GM18861 (cell line): Measurements from ENCODE around the gene DLEC1.
"Not testable (repeated sequence)": the region's sequence is repeated elsewhere in the genome, so short reads cannot be mapped to it uniquely, and the experiment has no call there.

ENCODE experiments used
- ATAC-seq: cut with Tn5 transposase; IDR thresholded peaks from one replicate; pipeline ENCODE4 v1.9.1; 2021; ENCODE audit not compliant: unreplicated experiment

The DLEC1 gene

DNA sequence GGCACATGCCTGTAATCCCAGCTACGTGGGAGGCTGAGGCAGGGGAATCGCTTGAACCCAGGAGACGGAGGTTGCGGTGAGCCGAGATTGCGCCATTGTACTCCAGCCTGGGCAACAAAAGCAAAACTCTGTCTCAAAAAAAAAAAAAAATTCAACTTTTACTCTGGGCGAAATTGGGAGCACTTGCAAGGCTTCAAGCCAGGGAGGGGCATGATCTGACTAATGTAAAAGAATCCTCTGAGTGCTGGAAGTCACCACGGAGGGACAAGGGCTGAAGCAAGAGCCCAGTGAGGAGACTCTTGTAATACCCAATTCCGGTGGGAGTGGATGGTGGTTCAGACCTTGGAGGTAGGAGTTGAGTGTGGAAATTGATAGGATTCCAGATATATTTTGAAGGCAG lies 4.7 kb upstream of the DLEC1 start:
- not testable (repeated sequence) for ATAC-seq

DNA sequence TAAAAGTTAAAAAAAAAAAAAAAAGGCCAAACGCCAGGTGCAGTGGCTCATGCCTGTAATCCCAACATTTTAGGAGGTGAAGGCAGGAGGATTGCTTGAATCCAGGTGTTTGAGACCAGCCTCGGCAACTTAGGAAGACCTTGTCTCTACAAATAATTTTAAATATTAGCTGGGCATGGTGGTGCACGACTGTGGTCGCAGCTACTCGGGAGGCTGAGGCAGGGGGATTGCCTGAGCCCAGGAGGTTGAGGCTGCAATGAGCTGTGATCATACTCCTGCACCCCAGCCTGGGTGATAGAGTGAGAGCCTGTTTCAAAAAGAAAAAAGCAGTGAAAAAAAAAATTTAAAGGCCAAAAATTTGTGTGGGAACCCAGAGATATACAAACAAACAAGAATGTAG lies 2.7 kb upstream of the DLEC1 start:
- ATAC-seq: no peak

DNA sequence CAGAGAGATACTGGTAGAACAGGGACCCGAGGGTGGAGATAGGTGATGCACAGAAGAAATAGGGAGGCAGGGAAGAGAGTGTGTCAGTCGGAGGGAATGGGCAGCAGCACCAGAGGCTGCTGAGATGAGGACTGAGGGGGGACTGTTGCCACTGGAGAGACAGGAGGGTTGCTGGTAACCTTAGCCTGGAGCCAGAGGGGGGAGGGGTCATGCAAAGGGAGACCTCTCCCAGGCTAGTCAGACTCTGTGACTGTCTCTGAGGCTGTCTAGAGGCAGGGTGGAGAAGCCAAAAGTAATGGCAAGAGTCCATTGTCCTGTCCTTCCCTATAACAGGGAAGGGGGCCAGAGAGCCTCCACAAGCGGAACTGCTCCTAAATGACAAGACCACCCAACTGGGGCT lies 2.1 kb upstream of the DLEC1 start:
- no peak for ATAC-seq

DNA sequence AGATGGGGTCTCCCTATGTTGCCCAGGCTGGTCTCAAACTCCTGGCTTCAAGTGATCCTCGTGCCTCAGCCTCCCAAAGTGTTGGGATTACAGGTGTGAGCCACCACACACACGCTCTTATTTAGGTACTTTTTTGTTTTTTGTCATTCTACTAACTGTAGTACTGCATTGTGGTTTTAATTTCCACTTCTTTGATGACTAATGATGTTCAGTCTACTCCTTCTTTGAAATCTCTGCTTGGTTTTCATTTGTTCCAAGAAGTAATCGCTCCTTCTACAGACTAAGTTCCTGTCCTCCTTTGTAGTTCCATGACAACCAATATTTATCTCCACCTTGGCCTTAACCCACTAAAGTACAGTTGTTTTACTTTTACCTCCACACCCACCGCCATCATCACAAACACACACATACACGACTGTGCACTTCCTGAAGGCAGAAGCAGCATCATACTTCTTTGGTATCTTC lies 529 bp upstream of the DLEC1 start:
- ATAC-seq: no peak

DNA sequence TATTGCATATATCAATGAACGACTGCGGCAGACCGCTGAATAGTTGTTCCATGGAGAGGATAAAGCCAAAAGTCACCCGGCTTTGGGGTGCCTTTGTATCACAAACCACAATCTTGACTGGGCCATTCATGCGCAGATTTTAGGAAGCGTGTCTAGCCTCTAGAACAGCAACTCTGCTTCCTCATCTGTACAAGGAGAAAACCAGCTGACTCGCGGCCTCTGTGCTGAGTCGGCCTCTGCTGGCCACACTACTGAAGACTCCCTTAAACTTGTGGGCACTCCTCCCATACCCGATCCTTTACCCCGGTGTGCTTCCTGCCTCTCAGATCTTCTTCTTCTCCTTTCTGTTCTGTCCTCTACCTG lies 872 bp downstream of the DLEC1 start:
- peak; percentile 46 for ATAC-seq

DNA sequence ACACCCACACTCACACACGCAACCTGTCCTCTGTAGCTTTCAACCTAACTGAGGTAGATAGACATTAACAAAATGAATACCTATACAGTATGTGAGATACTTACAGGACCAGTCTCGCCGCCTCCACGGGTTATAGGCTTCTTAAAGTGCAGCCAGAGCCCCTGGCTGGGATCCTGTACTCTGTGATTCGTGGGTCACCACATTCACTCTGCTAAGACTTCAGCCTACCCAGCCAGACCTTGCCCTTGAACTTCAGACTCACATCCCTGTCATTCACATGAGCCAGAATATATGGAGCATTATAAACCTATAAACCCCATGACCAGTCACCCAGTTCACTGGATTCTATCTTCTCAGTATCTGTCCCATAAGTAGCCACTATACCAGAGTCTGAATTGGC lies 1.4 kb downstream of the DLEC1 start:
- no peak for ATAC-seq

DNA sequence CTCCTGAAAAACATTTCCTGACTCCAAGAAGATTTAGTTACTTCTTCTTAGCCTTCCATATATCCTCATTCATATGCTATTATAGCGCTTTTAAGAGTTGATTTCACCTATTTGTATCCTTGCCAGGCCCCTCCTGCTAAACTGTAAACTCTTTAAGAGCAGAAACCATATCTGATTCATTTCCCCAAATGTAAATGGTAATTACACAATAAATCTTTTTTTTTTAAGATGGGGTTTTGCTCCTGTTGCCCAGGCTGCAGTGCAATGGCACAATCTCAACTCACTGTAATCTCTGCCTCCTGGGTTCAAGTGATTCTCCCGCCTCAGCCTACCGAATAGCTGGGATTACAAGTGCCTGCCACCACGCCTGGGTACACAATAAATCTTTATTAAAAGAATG lies 4.5 kb downstream of the DLEC1 start:
- ATAC-seq: no peak

DNA sequence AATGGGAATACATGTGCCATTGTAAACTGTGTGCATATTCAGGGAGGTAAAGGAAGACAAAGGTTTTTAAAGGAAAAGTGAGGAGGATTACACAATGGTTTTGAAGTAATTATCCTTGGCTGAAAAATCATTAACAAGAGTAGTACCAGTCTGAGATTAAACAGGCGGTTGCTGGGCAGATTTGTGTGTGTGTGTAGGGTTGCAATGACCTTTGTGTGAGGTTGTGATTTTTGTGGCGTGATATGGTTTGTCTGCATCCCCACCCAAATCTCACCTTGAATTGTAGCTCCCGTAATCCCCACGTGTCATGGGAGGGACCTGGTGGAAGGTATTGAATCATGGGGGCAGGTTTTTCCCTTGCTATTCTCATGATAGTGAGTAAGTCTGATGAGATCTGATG lies 7.0 kb downstream of the DLEC1 start:
- no peak for ATAC-seq

DNA sequence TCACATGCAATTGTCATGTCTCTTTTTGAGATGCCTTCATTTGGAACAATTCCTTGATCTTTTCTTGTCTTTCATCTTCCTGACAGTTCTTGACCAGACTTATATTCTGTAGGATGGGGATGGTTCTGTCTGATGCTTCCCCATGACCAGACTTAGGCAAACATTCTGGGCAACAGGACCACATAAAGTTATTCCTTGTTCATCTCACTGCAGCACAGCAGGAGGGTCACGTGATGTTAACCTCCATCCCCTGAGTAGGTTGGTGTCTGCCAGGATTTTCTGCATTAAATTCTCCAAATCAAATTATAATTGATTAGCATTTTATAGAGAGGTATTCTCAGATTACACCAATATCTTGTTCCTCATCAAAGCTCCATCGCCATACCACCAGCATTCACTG lies 7.8 kb downstream of the DLEC1 start:
- ATAC-seq: no peak

DNA sequence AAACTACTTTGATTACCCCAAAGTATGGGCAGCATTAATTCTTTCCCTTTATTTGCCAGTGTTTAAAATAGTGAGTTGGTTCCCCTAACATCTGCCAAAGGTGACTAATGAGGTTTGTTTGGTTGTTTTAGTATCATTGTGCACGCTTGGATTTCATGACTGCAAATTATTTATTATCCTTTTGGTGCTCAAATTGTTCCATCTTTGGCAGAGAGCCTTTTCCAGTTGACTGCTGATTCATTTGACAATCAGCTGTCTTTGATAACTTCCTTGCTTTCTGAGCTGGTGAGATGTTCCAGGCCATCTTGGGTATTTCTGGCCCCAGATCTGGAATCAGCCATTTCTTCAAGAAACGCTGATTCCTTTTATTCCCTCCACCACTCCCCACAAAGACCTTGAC lies 8.9 kb downstream of the DLEC1 start:
- ATAC-seq: no peak

DNA sequence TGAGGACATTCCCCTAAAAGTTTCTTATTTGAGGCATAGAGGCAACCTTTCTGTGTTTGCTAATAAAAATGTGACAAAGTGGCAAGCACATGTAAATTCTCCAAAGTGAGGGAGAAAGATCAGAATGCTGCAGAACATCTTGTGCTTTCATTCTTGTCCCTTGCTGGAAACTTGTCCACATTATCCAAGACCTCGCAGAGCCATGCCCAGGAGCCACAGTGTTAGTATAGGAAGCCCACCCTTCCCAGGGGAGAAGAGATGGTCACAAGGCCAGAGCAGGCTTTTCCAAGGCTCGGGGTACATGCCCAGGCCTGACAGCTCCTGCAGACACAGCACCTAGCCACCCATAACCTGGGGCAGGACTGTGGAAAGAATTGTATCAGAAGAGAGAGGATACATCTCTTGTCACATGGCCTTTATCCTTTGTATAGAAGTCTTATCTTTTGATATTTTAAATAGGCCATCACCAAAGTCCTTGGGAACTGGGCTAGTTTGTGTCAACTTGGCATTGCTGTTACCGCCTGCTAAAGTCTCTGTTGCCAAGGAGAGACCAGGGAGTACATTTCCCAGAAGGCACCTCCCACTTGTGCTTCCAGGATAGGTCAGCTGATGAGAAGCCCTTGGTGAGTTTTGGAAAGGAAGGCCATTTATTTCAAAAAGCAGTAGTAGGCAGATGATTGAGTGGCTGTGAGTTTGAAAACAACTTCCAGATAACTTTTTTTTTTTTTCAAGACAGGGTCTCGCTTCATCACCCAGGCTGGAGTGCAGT lies 10.5 kb downstream of the DLEC1 start:
- no peak for ATAC-seq

DNA sequence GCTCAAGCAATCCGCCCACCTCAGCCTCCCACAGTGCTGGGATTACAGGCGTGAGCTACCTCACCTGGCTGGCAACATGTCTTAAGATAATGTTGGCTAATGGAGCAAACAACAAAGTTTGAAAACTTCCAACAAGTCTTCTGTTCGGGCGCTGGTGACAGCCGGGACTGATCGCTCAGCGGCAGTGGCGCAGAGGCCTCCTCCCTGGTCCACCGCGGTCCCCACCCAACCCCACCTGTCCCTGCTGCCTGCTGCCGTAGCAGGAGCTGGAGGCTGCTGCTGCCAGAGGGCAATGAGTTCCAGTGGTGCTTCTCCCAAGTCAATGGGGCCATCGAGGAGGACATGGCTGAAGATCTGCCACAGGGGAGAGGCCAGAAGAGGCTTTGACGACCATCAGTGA lies 12.1 kb downstream of the DLEC1 start:
- ATAC-seq: no peak

DNA sequence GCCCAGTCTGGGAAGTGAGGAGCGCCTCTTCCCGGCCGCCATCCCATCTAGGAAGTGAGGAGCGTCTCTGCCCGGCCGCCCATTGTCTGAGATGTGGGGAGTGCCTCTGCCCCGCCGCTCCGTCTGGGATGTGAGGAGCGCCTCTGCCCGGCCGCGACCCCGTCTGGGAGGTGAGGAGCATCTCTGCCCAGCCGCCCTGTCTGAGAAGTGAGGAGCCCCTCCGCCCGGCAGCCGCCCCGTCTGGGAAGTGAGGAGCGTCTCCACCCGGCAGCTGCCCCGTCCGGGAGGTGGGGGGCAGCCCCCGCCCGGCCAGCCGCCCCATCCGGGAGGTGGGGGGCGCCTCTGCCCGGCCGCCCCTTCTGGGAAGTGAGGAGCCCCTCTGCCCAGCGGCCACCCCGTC lies 14.3 kb downstream of the DLEC1 start:
- ATAC-seq: not testable (repeated sequence)

DNA sequence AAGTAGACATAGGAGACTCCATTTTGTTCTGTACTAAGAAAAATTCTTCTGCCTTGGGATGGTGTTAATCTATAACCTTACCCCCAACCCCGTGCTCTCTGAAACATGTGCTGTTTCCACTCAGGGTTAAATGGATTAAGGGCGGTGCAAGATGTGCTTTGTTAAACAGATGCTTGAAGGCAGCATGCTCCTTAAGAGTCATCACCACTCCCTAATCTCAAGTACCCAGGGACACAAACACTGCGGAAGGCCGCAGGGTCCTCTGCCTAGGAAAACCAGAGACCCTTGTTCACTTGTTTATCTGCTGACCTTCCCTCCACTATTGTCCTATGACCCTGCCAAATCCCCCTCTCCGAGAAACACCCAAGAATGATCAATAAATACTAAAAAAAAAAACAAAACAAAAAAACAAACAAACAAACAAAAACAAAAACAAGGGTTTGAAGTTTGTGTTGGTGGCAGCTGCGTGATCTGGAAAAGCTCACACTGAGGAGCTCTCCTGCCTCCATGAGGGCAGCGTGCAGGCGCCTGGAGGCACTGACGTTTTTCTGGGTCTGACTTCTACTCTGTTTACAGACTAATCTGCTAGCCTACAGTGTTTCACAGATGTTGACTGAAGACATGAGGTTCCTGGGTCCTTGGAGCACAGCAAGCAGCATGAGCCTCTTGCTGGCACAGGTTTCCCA lies 14.9 kb downstream of the DLEC1 start:
- not testable (repeated sequence) for ATAC-seq

DNA sequence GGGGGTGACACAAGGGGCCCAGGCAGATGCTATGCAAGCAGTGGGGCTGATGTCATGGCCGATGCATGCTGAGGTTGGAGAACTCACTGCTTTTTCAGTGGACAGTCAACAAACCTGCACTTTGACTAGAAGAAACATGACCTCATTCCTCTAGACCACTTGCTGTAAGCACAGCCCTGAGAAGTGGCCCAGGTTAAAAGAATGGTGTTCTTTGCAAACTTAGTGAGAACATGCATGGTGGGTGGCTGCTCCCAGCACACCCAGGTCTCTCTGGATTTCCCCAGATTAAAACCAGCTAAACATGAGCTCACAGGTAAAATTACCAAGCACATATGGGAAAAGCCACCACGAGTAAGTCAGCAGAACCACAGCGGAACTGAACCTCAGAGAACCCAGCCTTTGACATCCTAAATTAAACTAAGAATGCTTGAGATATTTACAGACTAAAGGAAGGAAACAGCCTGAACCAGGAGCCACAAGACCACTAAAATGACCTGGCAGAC lies 15.5 kb downstream of the DLEC1 start:
- ATAC-seq: no peak

DNA sequence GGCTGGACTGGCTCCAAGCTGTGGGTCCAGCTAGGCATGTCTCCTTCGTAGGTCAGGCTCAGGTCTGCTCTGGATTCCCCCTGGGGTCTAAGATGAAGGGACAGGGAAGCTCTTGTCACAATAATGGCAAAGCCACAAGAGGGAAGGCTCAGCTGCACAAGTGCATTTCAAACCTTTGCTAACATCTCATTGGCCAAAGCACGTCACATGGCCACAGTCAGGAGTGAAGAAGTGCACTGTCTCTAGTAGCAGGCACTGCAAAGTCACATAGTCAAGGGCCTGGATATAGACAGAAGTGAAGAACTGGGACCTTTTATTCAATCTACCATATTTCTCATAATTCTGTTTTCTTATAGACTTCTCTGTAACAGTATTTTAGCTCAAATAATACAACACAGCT lies 20.1 kb downstream of the DLEC1 start:
- no peak for ATAC-seq

DNA sequence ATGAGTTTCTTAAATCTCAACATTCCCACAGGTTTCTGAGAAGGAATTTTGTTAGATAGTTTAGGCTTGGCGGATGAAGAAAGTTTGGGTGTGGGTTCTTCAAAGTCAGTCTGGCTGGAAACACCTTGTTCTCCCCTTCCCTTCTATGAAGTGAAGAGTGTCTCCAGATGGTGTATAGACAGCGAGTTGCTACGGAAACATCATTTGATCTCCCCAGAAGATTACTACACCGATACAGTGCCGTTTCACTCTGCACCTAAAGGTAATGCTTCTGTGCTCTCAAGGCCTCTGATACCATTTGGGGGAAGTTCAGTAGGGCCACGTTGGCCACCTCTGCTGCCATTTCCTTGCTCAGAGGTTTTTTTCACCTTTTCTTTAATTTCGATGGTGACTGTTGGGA lies 20.6 kb downstream of the DLEC1 start:
- ATAC-seq: no peak

DNA sequence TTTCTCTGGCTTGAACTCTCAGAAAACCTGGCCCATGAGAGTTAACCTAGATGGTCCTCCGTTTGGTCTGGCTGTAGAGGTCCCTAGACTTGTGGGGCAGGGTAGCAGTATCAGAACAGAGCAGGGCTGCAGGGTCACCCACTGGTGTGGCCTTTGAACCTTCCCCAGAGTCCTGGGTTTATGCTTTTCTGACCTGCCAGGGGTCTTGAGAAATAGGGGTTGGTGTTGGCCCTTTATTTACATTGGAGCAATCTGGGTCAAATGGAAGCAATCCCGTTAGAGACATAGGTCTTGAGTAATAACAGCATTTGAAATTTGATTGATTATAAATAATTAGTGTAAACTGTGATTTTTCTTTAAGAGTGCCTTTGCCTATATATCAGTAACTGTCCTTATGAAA lies 23.8 kb downstream of the DLEC1 start:
- ATAC-seq: no peak

DNA sequence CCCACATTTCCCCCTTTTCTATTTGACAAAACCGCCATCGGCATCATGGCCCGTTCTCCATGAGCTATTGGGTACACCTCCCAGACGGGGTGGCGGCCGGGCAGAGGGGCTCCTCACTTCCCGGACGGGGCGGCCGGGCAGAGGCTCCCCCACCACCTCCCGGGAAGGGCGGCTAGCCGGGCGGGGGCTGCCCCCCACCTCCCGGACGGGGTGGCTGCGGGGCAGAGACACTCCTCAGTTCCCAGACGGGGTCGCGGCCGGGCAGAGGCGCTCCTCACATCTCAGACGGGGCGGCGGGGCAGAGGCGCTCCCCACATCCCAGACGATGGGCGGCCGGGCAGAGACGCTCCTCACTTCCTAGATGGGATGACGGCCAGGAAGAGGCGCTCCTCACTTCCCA lies 25.4 kb downstream of the DLEC1 start:
- not testable (repeated sequence) for ATAC-seq

DNA sequence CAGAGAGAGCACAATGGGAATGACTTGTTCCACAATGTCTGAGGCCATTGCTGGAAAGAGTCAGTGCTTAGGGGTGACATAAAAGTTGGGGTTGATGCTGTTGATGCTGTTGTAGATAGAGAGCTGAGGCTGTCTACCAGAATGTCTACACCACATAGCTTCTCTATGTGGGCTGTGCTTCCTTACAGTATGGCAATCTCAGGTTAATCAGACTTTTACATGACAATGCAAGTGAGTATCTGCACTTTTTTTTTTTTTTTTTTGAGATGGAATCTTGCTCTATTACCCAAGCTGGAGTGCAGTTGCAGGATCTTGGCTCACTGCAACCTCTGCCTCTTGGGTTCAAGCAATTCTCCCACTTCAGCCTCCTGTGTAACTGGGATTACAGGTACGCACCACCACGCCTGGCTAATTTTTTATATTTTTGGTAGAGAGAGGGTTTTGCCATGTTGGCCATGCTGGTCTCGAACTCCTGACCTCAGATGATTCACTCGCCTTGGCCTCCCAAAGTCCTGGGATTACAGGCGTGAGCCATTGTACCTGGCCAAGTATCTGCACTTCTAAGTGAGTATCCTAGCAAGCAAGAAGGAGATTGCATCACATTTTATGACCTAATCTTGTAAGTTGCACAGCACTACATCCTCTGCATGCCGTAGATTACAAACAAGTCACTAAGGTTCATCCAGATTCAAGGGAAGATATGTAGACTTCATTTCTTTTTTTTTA lies 28.7 kb downstream of the DLEC1 start:
- no peak for ATAC-seq

DNA sequence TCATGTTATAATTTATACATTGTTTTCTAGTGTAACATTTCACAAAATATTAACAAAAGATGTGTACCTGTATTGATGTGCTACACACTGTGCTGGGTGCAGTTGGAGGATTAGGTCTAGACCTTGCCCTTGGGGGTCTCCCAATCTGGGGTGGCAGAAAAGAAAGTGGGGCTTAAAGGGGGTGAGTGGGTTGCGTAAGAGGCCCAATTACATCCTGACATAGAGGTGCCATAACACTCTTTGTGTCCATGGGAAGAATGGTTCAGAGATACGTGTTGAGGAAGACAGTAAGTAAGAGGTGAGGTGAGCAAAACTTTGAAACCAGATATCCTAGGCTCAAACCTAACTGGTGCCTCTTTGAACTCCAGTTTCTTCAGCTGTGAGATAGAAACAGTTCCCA lies 31.0 kb downstream of the DLEC1 start:
- no peak for ATAC-seq

DNA sequence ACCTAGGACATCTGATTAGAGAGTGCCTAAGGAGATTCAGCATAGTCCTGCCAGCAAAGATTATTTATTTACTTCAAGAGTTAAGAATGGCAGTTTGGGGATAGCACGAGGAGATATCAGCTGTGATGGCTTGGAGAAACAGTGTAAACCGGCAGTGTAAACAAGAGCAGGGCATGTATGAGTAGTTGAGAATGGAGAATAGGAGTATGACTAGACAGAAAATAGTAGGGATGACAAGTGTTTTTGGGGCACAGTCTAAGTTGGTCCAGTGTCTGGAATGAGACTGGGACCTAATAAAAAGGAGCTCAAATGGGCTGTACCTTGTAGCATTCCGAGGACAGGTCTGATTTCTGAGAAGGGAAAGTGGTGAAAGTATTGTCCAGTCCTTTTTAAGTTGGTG lies 38.1 kb downstream of the DLEC1 start:
- not testable (repeated sequence) for ATAC-seq
